GM23248 (cell line): ENCODE data around the gene CARMIL1. TPM values are rescaled to one million over a fixed set of nuclear protein-coding genes. Genes with fewer than 3 reads are reported as not detected.

Experiments used
- DNase-seq: peaks from one replicate; pipeline ENCODE4 v3.0.0-alpha.2; 2015
- H2AFZ ChIP-seq: fragments of 200-600 bp; sonication (generic); 2 replicates; pipeline ENCODE4 v1.6.1; 2016; ENCODE audit warnings: antibody characterized with exemption
- H3F3A ChIP-seq: fragments of 200-600 bp; sonication (generic); 2 replicates; pipeline ENCODE4 v1.6.1; 2016; ENCODE audit warnings: mild to moderate bottlenecking, antibody characterized with exemption, mixed run types; ENCODE audit not compliant: insufficient read depth
- H3K27ac ChIP-seq: fragments of 200-600 bp; sonication (generic); 2 replicates; pipeline ENCODE4 v1.5.1; 2016; ENCODE audit warnings: mild to moderate bottlenecking
- H3K27me3 ChIP-seq: fragments of 200-600 bp; sonication (generic); replicated peaks from 2 replicates; pipeline ENCODE4 v1.6.1; 2016; ENCODE audit warnings: mild to moderate bottlenecking; ENCODE audit not compliant: insufficient read depth
- H3K36me3 ChIP-seq: fragments of 200-600 bp; sonication (generic); 2 replicates; pipeline ENCODE4 v1.6.1; 2016; ENCODE audit warnings: low read depth, mild to moderate bottlenecking
- H3K4me1 ChIP-seq: fragments of 200-600 bp; sonication (generic); 2 replicates; pipeline ENCODE4 v1.6.1; 2016; ENCODE audit warnings: mild to moderate bottlenecking; ENCODE audit not compliant: insufficient read depth
- H3K4me2 ChIP-seq: fragments of 200-600 bp; sonication (generic); one replicate; pipeline ENCODE4 v1.6.1; 2016; ENCODE audit warnings: mild to moderate bottlenecking; ENCODE audit not compliant: unreplicated experiment
- H3K4me3 ChIP-seq: fragments of 200-600 bp; sonication (generic); 2 replicates; pipeline ENCODE4 v1.5.1; 2016; ENCODE audit warnings: mild to moderate bottlenecking
- H3K79me2 ChIP-seq: fragments of 200-600 bp; sonication (generic); 2 replicates; pipeline ENCODE4 v1.6.1; 2016; ENCODE audit warnings: mild to moderate bottlenecking; ENCODE audit not compliant: insufficient read depth
- H3K9ac ChIP-seq: fragments of 200-600 bp; sonication (generic); 2 replicates; pipeline ENCODE4 v1.6.1; 2016; ENCODE audit warnings: mild to moderate bottlenecking
- H3K9me2 ChIP-seq: fragments of 200-600 bp; sonication (generic); 2 replicates; pipeline ENCODE4 v1.6.1; 2016; ENCODE audit warnings: mixed run types, mild to moderate bottlenecking, moderate library complexity; ENCODE audit not compliant: insufficient read depth
- H3K9me3 ChIP-seq: fragments of 200-600 bp; sonication (generic); one replicate; pipeline ENCODE4 v1.6.1; 2017; ENCODE audit warnings: low read depth
- H4K20me1 ChIP-seq: fragments of 200-600 bp; sonication (generic); 2 replicates; pipeline ENCODE4 v1.6.0; 2016; ENCODE audit not compliant: insufficient read depth
- EZH2 ChIP-seq: fragments of 200-600 bp; sonication (generic); IDR thresholded peaks from 2 replicates; pipeline ENCODE4 v1.6.1; 2018; ENCODE audit warnings: antibody characterized with exemption, mild to moderate bottlenecking; ENCODE audit not compliant: insufficient read depth, poor library complexity, severe bottlenecking
- EZH2phosphoT487 ChIP-seq: fragments of 200-600 bp; sonication (generic); IDR thresholded peaks from 2 replicates; pipeline ENCODE4 v1.6.1; 2018; ENCODE audit warnings: antibody characterized with exemption, moderate library complexity, mild to moderate bottlenecking, low read depth; ENCODE audit not compliant: insufficient read depth
- WGBS, 2 experiments: methylation state at CpG; one replicate each; pipeline ENCODE4 v1.1.6; 2015 to 2017; ENCODE audit warnings: low lambda C conversion rate in 2 of 2, low coverage in 1 of 2; ENCODE audit errors: missing lambda C conversion rate in 2 of 2; 5-methylcytosine and 5-hydroxymethylcytosine counted together
- in situ Hi-C: fragments of 300-500 bp; cut with MboI; formaldehyde crosslinking; loops from 2 replicates; pipeline ENCODE4 v1.15.0; 2020
- polyA plus RNA-seq: library from polyadenylated mRNA; unstranded; fragments of >200 nt; fragmentation: Nextera tagmentation; extraction: Ambion mirVana; gene quantifications from 2 replicates; pipeline ENCODE4 v1.2.1, GENCODE V29; 2016
- total RNA-seq: library from RNA; depleted of rRNA; stranded (reverse); fragments of >200 nt; shearing (Covaris generic); gene quantifications from 2 replicates; pipeline ENCODE4 v1.2.3, GENCODE V29; 2014

Gene CARMIL1
- total and polyA plus RNA-seq, 2 experiments from 2014 or later: 10.9 to 11.0 TPM

DNA sequence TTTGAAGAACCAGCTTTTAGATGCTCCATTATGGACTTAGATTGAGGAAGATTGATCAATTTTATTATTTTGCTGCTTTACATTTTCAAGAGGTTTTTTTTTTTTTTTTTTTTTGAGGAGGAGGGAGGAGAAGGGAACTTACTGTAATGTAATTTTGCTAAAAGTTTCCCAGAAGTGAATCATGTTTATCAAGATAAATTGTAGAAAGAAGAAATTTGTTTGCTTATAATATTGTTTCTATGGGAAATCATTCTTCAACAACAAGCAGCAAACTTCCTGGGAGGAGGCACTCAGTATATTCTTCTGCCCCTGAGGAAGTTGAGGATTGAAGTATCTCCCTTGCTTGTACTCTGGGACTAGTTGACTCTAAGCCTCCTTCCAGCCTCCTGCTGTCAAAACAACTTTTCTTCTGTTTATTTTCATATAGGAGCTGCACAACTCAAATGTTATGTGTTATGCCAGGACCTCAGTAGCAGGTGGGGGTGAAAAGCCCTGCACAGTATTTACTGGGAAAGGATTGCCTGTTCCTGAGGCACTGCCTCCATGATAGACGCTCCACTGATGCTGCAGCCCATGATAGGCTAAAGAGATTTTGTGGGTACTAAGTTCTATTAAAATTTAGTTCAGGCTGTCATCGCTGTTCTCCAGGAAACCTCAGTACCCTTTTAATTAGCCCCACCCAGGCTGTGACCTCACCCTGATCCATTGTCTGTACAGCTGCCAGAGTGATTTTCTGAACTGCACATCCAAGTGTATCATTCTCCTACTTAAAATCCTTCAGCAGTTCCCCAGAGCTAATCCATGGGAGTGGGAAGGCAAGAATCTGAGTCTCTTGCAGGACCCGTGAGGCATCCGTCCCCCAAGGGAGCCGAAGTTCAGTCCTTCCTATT is 51.9 kb downstream of the CARMIL1 start:
- Histone ChIP-seq H3K27me3 (no peaks in the 10 kb centered on the region), H3K9me2 (no peaks in the 10 kb centered on the region), H3K4me1 (peaks cover 19% of the 10 kb centered on the region), H3K4me3 (peak overlapping the region; percentile 9; the same call in 1 of the 2 replicates), H4K20me1 (no peaks in the 10 kb centered on the region), H3K9me3 (no peaks in the 10 kb centered on the region), H2AFZ (0 out of 2 replicates have a peak overlapping the region, but pooled peaks have one; percentile 11), H3K27ac (no peak overlapping the region), H3K79me2 (no peaks in the 10 kb centered on the region; the same call in 1 of the 2 replicates), H3K4me2 (peak overlapping the region; percentile 61), H3F3A (no peaks in the 10 kb centered on the region), H3K9ac (0 out of 2 replicates have a peak overlapping the region, but pooled peaks have one; percentile 16), H3K36me3 (no peaks in the 10 kb centered on the region)
- in situ Hi-C loops: no loop called here
- 0 to 5% methylated on average over 5 of the region's 5 CpGs for WGBS, 2 experiments
- DNase-seq: peak; percentile 60
- TF ChIP-seq EZH2 (no peak), EZH2phosphoT487 (no peak)

- no peak overlapping the region for H3K4me2 ChIP-seq
- H3K4me1 ChIP-seq: peaks cover 19% of the 10 kb centered on the region
- in situ Hi-C loops: no loop called here
- H3K36me3 ChIP-seq: no peaks in the 10 kb centered on the region
- no peak overlapping the region for H3K9ac ChIP-seq
- H3K9me2 ChIP-seq: no peaks in the 10 kb centered on the region
- no peak overlapping the region for H3K27ac ChIP-seq
- peaks cover 5% of the 10 kb centered on the region; the same call in 1 of the 2 replicates for H3F3A ChIP-seq
- H3K4me3 ChIP-seq: no peak overlapping the region
- H4K20me1 ChIP-seq: no peaks in the 10 kb centered on the region
- H3K9me3 ChIP-seq: no peaks in the 10 kb centered on the region
- no peaks in the 10 kb centered on the region; the same call in 1 of the 2 replicates for H3K79me2 ChIP-seq
- no peak for TF ChIP-seq EZH2phosphoT487
- no peak for TF ChIP-seq EZH2
- WGBS, 2 experiments: 19 to 26% methylated on average over 3 of the region's 3 CpGs
- DNase-seq: peak; percentile 5
- no peak overlapping the region for H2AFZ ChIP-seq
- H3K27me3 ChIP-seq: no peaks in the 10 kb centered on the region
These were observed 53.0 kb downstream of the CARMIL1 start for GRCh38 chr6:25332165-25332564.

DNA sequence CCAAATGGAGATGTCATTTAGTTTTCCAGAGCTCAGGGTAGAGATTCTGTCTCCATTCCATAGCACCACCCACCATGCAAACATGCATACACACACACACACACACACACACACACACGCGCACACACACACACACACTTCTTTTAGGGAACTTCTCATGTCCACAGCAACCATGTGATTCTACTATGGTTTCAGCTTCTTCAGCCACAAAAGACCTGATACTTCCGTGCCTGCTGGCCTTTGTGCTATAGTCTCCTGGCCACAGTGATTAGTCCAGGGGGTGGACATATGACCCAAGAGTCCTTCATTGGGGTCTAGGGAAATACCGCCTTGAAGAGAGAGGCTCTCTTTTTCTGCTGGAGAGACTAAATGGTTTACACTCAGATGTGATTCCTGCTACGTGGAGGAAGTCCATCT is 53.5 kb downstream of the CARMIL1 start:
- H3K4me2 ChIP-seq: no peak overlapping the region
- no peaks in the 10 kb centered on the region; the same call in 1 of the 2 replicates for H3K79me2 ChIP-seq
- no peaks in the 10 kb centered on the region for H3K9me3 ChIP-seq
- H3K9me2 ChIP-seq: no peaks in the 10 kb centered on the region
- no peak overlapping the region for H3K27ac ChIP-seq
- H3K4me1 ChIP-seq: peaks cover 19% of the 10 kb centered on the region
- H3K27me3 ChIP-seq: no peaks in the 10 kb centered on the region
- DNase-seq: no peak
- no peak overlapping the region for H2AFZ ChIP-seq
- no peaks in the 10 kb centered on the region for H3K36me3 ChIP-seq
- in situ Hi-C loops: no loop called here
- peaks cover 7% of the 10 kb centered on the region; the same call in 1 of the 2 replicates for H3F3A ChIP-seq
- TF ChIP-seq EZH2: no peak
- TF ChIP-seq EZH2phosphoT487: no peak
- no peak overlapping the region for H3K4me3 ChIP-seq
- H4K20me1 ChIP-seq: no peaks in the 10 kb centered on the region
- 37 to 50% methylated on average over 5 of the region's 5 CpGs for WGBS, 2 experiments
- no peak overlapping the region for H3K9ac ChIP-seq

- Histone ChIP-seq H3K36me3 (no peaks in the 10 kb centered on the region), H3K27ac (no peak overlapping the region), H3K4me2 (no peak overlapping the region), H3K27me3 (no peaks in the 10 kb centered on the region), H3K4me1 (peaks cover 19% of the 10 kb centered on the region), H3K9ac (no peak overlapping the region), H3K9me3 (no peaks in the 10 kb centered on the region), H3K4me3 (no peak overlapping the region), H3K9me2 (no peaks in the 10 kb centered on the region), H3F3A (peaks cover 7% of the 10 kb centered on the region; the same call in 1 of the 2 replicates), H4K20me1 (no peaks in the 10 kb centered on the region), H3K79me2 (no peaks in the 10 kb centered on the region; the same call in 1 of the 2 replicates), H2AFZ (no peak overlapping the region)
- in situ Hi-C loops: no loop called here
- no peak for DNase-seq
- no peak for TF ChIP-seq EZH2phosphoT487
- TF ChIP-seq EZH2: no peak
- WGBS, 2 experiments: 74 to 82% methylated on average over 3 of the region's 3 CpGs
These were observed 54.3 kb downstream of the CARMIL1 start for GRCh38 chr6:25333471-25333870.
